Neural cell (in vitro differentiated cells): ENCODE data around the gene SWAP70.

Experiments used
- RAD21 ChIP-seq: fragments of 450-650 bp; conservative IDR thresholded peaks from 2 replicates; pipeline ENCODE4 v1.6.1; 2014; ENCODE audit warnings: antibody characterized with exemption, mild to moderate bottlenecking, moderate library complexity
- TF ChIP-seq, protein P1 (sequence below): fragments of 450-650 bp; IDR thresholded peaks from 2 replicates; pipeline ENCODE4 v1.5.1; 2014; ENCODE audit warnings: antibody characterized with exemption, mild to moderate bottlenecking, moderate library complexity; ENCODE audit not compliant: poor library complexity, severe bottlenecking

DNA sequence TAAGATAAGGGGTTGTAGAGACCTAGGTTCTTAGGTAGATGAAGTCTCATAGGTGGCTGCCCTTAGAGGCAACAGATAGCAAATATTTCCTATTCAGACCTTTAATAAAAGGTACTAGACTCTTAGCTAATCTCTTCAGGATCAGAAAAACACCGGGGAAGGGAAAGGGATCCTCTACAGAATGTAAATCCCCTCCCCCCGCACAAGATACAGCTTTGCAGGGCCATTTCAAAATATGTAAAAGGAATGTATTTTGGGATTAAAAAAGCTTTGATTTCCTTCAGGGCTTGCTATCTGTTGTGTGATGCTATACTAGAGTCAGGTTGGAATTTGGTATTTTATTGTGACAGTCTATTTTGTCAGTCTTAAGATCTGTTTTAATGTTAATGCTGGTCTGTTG is 113.2 kb downstream of the SWAP70 start:
- no peak for TF ChIP-seq RAD21
- TF ChIP-seq, protein P1, sequence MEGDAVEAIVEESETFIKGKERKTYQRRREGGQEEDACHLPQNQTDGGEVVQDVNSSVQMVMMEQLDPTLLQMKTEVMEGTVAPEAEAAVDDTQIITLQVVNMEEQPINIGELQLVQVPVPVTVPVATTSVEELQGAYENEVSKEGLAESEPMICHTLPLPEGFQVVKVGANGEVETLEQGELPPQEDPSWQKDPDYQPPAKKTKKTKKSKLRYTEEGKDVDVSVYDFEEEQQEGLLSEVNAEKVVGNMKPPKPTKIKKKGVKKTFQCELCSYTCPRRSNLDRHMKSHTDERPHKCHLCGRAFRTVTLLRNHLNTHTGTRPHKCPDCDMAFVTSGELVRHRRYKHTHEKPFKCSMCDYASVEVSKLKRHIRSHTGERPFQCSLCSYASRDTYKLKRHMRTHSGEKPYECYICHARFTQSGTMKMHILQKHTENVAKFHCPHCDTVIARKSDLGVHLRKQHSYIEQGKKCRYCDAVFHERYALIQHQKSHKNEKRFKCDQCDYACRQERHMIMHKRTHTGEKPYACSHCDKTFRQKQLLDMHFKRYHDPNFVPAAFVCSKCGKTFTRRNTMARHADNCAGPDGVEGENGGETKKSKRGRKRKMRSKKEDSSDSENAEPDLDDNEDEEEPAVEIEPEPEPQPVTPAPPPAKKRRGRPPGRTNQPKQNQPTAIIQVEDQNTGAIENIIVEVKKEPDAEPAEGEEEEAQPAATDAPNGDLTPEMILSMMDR, result no peak
